H1 (cell line): ENCODE measurements around the gene IFRD1. TPM values are rescaled to one million over a fixed set of nuclear protein-coding genes. Genes with fewer than 3 reads are reported as not detected.

Experiments
- CTCF ChIA-PET: fragments of 300-600 bp; sonication (Branson Sonifier 250); formaldehyde crosslinking; loops from one replicate; lab custom pipeline; 2021; ENCODE audit not compliant: partially characterized antibody; lab: Charles Lee
- POLR2A ChIA-PET: fragments of 300-600 bp; sonication (Branson Sonifier 250); formaldehyde crosslinking; loops from one replicate; lab custom pipeline; 2021; ENCODE audit warnings: inconsistent platforms; ENCODE audit not compliant: partially characterized antibody; lab: Charles Lee
- DNase-seq, 2 experiments: peaks; one replicate each; pipeline versions ENCODE4 v3.0.0 to v3.0.0-alpha.2; 2010 to 2022; ENCODE audit warnings: low spot score in 2 of 2, low read depth in 1 of 2, mixed read lengths in 1 of 2
- FAIRE-seq: peaks from 2 replicates; lab custom pipeline; 2011; peaks lifted over from hg19 to GRCh38; lab: Jason Lieb, UNC
- H2AFZ ChIP-seq: 2 replicates; pipeline ENCODE4 v1.8.1; 2012; ENCODE audit warnings: low read length, inconsistent platforms
- H2AK5ac ChIP-seq: 2 replicates; pipeline ENCODE4 v1.6.1; 2013; ENCODE audit warnings: low read depth, low read length
- H2BK120ac ChIP-seq: replicated peaks from 2 replicates; pipeline ENCODE3; 2013; ENCODE audit warnings: low read depth, low read length, inconsistent platforms
- H2BK12ac ChIP-seq: 2 replicates; pipeline ENCODE4 v1.6.1; 2013; ENCODE audit warnings: low read depth, low read length
- H2BK15ac ChIP-seq: 2 replicates; pipeline ENCODE4 v1.6.1; 2013; ENCODE audit warnings: low read length
- H2BK20ac ChIP-seq: 2 replicates; pipeline ENCODE4 v1.6.1; 2013; ENCODE audit warnings: low read length
- H2BK5ac ChIP-seq: 2 replicates; pipeline ENCODE4 v1.6.1; 2013; ENCODE audit warnings: low read depth, low read length
- H3K14ac ChIP-seq: 2 replicates; pipeline ENCODE4 v1.6.1; 2013; ENCODE audit warnings: inconsistent platforms; ENCODE audit not compliant: insufficient read length
- H3K18ac ChIP-seq: 2 replicates; pipeline ENCODE4 v1.6.1; 2013; ENCODE audit warnings: low read length; ENCODE audit errors: extremely low read depth
- H3K23ac ChIP-seq: 2 replicates; pipeline ENCODE4 v1.6.1; 2013; ENCODE audit warnings: inconsistent platforms; ENCODE audit not compliant: insufficient read length
- H3K23me2 ChIP-seq: 2 replicates; pipeline ENCODE4 v1.6.1; 2013; ENCODE audit warnings: low read depth, low read length
- H3K27ac ChIP-seq: 2 replicates; pipeline ENCODE4 v1.6.1; 2011; ENCODE audit warnings: low read depth, low read length, inconsistent platforms
- H3K27me3 ChIP-seq, 4 experiments: replicated peaks in 1 of 4; 1 replicate in 1 of 4; 2 replicates in 3 of 4; pipeline versions ENCODE4 v1.6.1 to v1.8.1; 2011 to 2013; ENCODE audit warnings: low read length in 3 of 4, mild to moderate bottlenecking in 3 of 4, inconsistent platforms in 2 of 4, mixed read lengths in 2 of 4, moderate library complexity in 1 of 4; ENCODE audit not compliant: control insufficient read depth in 3 of 4, insufficient read depth in 3 of 4; ENCODE audit errors: extremely low read depth in 1 of 4
- H3K36me3 ChIP-seq, 4 experiments: 2 replicates each; pipeline versions ENCODE4 v1.6.1 to v1.8.1; 2011 to 2013; ENCODE audit warnings: mild to moderate bottlenecking in 4 of 4, low read length in 3 of 4, moderate library complexity in 2 of 4, control low read depth in 1 of 4, inconsistent platforms in 1 of 4; ENCODE audit not compliant: insufficient read depth in 4 of 4, control insufficient read depth in 2 of 4
- H3K4ac ChIP-seq: replicated peaks from 2 replicates; pipeline ENCODE3; 2013; ENCODE audit warnings: low read length, low read depth, mixed read lengths, inconsistent platforms; ENCODE audit not compliant: insufficient read length
- H3K4me1 ChIP-seq, 4 experiments: replicated peaks in 1 of 4; 1 replicate in 1 of 4; 2 replicates in 3 of 4; pipeline versions ENCODE4 v1.6.1 to v1.8.1; 2011 to 2013; ENCODE audit warnings: low read length in 3 of 4, inconsistent platforms in 2 of 4, mixed read lengths in 1 of 4; ENCODE audit not compliant: insufficient read depth in 4 of 4, control insufficient read depth in 3 of 4
- H3K4me2 ChIP-seq, 2 experiments: 2 replicates each; pipeline versions ENCODE4 v1.6.1 to v1.8.1; 2011 to 2013; ENCODE audit warnings: low read depth in 2 of 2, low read length in 2 of 2, control low read depth in 1 of 2, inconsistent platforms in 1 of 2, mild to moderate bottlenecking in 1 of 2; ENCODE audit not compliant: insufficient read depth in 1 of 2
- H3K4me3 ChIP-seq, 4 experiments: fragments of 200-600, 300-600 bp in 1 of 4; sonication (generic), shearing (Covaris generic), sonication (Bioruptor Twin) in 1 of 4; 2 replicates each; pipeline versions ENCODE4 v1.5.1 to v1.8.1; 2011 to 2016; ENCODE audit warnings: low read length in 4 of 4, low read depth in 3 of 4, control low read depth in 2 of 4, inconsistent platforms in 2 of 4, mild to moderate bottlenecking in 2 of 4, mixed read lengths in 1 of 4, moderate library complexity in 1 of 4; ENCODE audit not compliant: insufficient read depth in 2 of 4; ENCODE audit errors: extremely low read depth in 1 of 4
- H3K56ac ChIP-seq: replicated peaks from 2 replicates; pipeline ENCODE3; 2013; ENCODE audit warnings: low read depth, mild to moderate bottlenecking, mixed read lengths, low read length, inconsistent platforms; ENCODE audit not compliant: insufficient read length
- H3K79me1 ChIP-seq: 2 replicates; pipeline ENCODE4 v1.6.1; 2013; ENCODE audit warnings: low read depth, low read length, control low read depth
- H3K79me2 ChIP-seq, 2 experiments: 2 replicates each; pipeline versions ENCODE4 v1.6.1 to v1.8.1; 2012 to 2013; ENCODE audit warnings: low read length in 2 of 2, mild to moderate bottlenecking in 2 of 2, inconsistent platforms in 1 of 2; ENCODE audit not compliant: insufficient read depth in 2 of 2, control insufficient read depth in 1 of 2
- H3K9ac ChIP-seq, 4 experiments: replicated peaks in 1 of 4; 1 replicate in 1 of 4; 2 replicates in 3 of 4; pipeline versions ENCODE4 v1.6.1 to v1.8.1; 2011 to 2013; ENCODE audit warnings: low read depth in 3 of 4, low read length in 3 of 4, control low read depth in 2 of 4, mild to moderate bottlenecking in 2 of 4, moderate library complexity in 2 of 4, inconsistent platforms in 1 of 4; ENCODE audit errors: extremely low read depth in 1 of 4
- H3K9me3 ChIP-seq, 2 experiments: 2 replicates each; pipeline versions ENCODE4 v1.6.1 to v1.8.1; 2012 to 2013; ENCODE audit warnings: mild to moderate bottlenecking in 2 of 2, moderate library complexity in 2 of 2, control low read depth in 1 of 2, inconsistent platforms in 1 of 2, low read depth in 1 of 2, low read length in 1 of 2, mixed read lengths in 1 of 2; ENCODE audit not compliant: insufficient read depth in 2 of 2
- H4K20me1 ChIP-seq, 2 experiments: replicated peaks in 1 of 2; 2 replicates each; pipeline versions ENCODE3 to v1.8.1; 2011 to 2013; ENCODE audit warnings: inconsistent platforms in 2 of 2, low read length in 2 of 2, mild to moderate bottlenecking in 1 of 2; ENCODE audit not compliant: insufficient read depth in 2 of 2, control insufficient read depth in 1 of 2
- H4K5ac ChIP-seq: 2 replicates; pipeline ENCODE4 v1.6.1; 2013; ENCODE audit warnings: low read length, low read depth, mixed read lengths, inconsistent platforms; ENCODE audit not compliant: insufficient read length
- H4K8ac ChIP-seq: 2 replicates; pipeline ENCODE4 v1.8.0; 2013; ENCODE audit warnings: mild to moderate bottlenecking, moderate library complexity, low read length, inconsistent platforms; ENCODE audit not compliant: insufficient read depth; ENCODE audit errors: extremely low read depth
- H4K91ac ChIP-seq: replicated peaks from 2 replicates; pipeline ENCODE3; 2013; ENCODE audit warnings: low read length, mixed read lengths, inconsistent platforms; ENCODE audit not compliant: insufficient read length
- CHD1 ChIP-seq: IDR thresholded peaks from 2 replicates; pipeline ENCODE4 v1.6.1; 2012; ENCODE audit warnings: low read depth, low read length, improper control_type of control experiment
- CHD2 ChIP-seq: IDR thresholded peaks from 2 replicates; pipeline ENCODE4 v1.6.1; 2012; ENCODE audit warnings: low read length, improper control_type of control experiment
- JUND ChIP-seq: IDR thresholded peaks from 2 replicates; pipeline ENCODE4 v1.6.1; 2011; ENCODE audit warnings: mild to moderate bottlenecking, improper control_type of control experiment, low read length
- RBBP5 ChIP-seq: IDR thresholded peaks from 2 replicates; pipeline ENCODE4 v1.7.1; 2012; ENCODE audit warnings: low read depth, mild to moderate bottlenecking, inconsistent platforms, low read length, moderate library complexity, borderline replicate concordance
- SP4 ChIP-seq: IDR thresholded peaks from 2 replicates; pipeline ENCODE4 v1.6.1; 2012; ENCODE audit warnings: low read length, inconsistent platforms
- WGBS, 2 experiments: shearing (Covaris generic) in 1 of 2; methylation state at CpG; one replicate each; pipeline versions ENCODE4 v1.1.6 to v1.1.7; 2013 to 2015; ENCODE audit warnings: low lambda C conversion rate in 2 of 2, mixed read lengths in 2 of 2, inconsistent platforms in 1 of 2, low coverage in 1 of 2, missing lambda C conversion rate in 1 of 2; ENCODE audit not compliant: insufficient replicate concordance in 2 of 2, insufficient coverage in 1 of 2, insufficient read length in 1 of 2; ENCODE audit errors: extremely low coverage in 1 of 2, missing lambda C conversion rate in 1 of 2; 5-methylcytosine and 5-hydroxymethylcytosine counted together
- long read RNA-seq, 2 experiments: library from RNA in 1 of 2; library from capped mRNA in 1 of 2; stranded (forward); transcript quantifications; one replicate each; pipeline ENCODE4 v2.0.0, GENCODE V29; 2021; ENCODE audit warnings: inconsistent platforms in 1 of 2
- polyA minus RNA-seq, 3 experiments: library from RNA; depleted of rRNA, polyadenylated mRNA; stranded (reverse); fragments of >200 nt; gene quantifications; 1 replicate in 2 of 3; 2 replicates in 1 of 3; pipeline ENCODE4 v1.2.3, GENCODE V29; 2011
- polyA plus RNA-seq, 7 experiments: library from polyadenylated mRNA; depleted of rRNA in 3 of 7; stranded (reverse) in 5 of 7; unstranded in 2 of 7; fragments of >200 nt in 5 of 7; fragments of 200-250 nt in 2 of 7; gene quantifications; 1 replicate in 5 of 7; 2 replicates in 1 of 7; 4 replicates in 1 of 7; pipeline versions ENCODE4 v1.2.1 to v1.2.3, GENCODE V29; 2011 to 2013; ENCODE audit warnings: missing spikeins in 2 of 7, mixed read lengths in 2 of 7
- total RNA-seq: library from RNA; stranded (reverse); fragmentation: NEBNext Ultra II Directional; extraction: Animal tissue kit (Norgen Biotek cat#: 25700); gene quantifications from 2 replicates; pipeline ENCODE4 v1.2.1, GENCODE V29; 2021

IFRD1 gene, protein sequence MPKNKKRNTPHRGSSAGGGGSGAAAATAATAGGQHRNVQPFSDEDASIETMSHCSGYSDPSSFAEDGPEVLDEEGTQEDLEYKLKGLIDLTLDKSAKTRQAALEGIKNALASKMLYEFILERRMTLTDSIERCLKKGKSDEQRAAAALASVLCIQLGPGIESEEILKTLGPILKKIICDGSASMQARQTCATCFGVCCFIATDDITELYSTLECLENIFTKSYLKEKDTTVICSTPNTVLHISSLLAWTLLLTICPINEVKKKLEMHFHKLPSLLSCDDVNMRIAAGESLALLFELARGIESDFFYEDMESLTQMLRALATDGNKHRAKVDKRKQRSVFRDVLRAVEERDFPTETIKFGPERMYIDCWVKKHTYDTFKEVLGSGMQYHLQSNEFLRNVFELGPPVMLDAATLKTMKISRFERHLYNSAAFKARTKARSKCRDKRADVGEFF
- total RNA-seq = 50.4 and 50.5 TPM in 2 replicates
- polyA plus RNA-seq (2011; rRNA removed) = 17.1 and 23.0 TPM in 2 replicates
- polyA plus RNA-seq (2011; cell fraction: cytosol; rRNA removed) = 35.7 TPM
- polyA plus RNA-seq (2011; cell fraction: nucleus; rRNA removed) = 35.8 TPM
- polyA plus RNA-seq (2012, experiment 1 of 2) = 21.6 to 48.4 TPM (median 26.3 TPM) in 4 replicates
- polyA plus RNA-seq (2012, experiment 2 of 2) = 3.2 TPM
- 31.7 TPM for polyA plus RNA-seq (2013, experiment 1 of 2)
- polyA plus RNA-seq (2013, experiment 2 of 2) = 31.0 TPM
- polyA minus RNA-seq (2011; rRNA and poly(A)+ RNA removed) = 30.4 and 42.0 TPM in 2 replicates
- 19.4 TPM for polyA minus RNA-seq (2011; cell fraction: cytosol; rRNA and poly(A)+ RNA removed)
- polyA minus RNA-seq (2011; cell fraction: nucleus; rRNA and poly(A)+ RNA removed) = 72.0 TPM
- long read RNA-seq, experiment 1, transcript IFRD1-215 (4 exons, 1,721 nt) = minor isoform, 5 of 44 reads
- long read RNA-seq, experiment 1, transcript IFRD1-202 (12 exons, 2,290 nt) = major isoform, 12 of 44 reads
- long read RNA-seq, experiment 1, partial matches to known transcripts = 18 of 44 reads
- long read RNA-seq, experiment 1, other reads (novel, unspliced or antisense) = 9 of 44 reads
- long read RNA-seq, experiment 2, transcript IFRD1-202 (12 exons, 2,290 nt) = major isoform, 22 of 31 reads
- long read RNA-seq, experiment 2, partial matches to known transcripts = 2 of 31 reads
- long read RNA-seq, experiment 2, other reads (novel, unspliced or antisense) = 3 of 31 reads

DNA sequence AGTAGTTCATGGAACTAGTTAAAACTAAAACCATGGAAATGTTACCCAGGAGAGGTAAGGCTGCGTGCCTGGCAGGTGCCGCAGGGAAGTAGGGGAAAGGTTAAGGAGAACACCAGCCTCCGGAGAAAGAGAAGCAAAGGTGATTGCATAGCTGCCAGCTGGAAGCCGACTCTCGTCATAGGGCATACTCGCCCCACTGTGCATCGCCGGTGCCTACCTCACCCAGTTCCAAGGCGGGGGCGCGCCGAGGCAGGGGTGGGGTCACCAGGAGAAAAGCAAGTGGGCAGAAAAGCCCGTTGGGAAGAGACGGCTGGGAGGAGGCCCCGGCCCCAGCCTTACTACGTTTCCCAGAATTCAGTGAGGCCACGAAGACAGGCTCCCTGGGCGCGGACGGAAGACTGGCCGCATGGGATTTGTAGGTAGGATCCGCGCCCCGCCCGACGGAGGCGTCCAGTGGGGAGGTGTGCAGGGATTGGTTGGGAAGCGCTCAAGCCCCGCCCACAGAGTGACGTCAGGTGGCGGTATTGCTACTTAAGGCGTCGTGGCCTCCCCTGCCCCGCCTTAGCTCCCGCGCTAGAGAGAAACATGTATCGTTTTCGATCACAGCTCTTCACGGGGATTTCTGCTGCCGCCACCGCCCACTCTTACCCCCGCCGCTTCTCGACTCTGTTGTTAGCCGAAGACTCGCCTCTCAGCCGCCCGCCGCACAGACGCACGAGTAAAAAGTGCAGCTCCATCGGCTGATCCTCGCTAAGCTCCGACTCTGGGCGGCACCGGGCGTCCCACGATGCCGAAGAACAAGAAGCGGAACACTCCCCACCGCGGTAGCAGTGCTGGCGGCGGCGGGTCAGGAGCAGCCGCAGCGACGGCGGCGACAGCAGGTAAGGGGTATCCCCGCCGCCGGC is at the start of gene IFRD1:
IFRD1 (plus strand) TSS at position 559 of the 905 bp plus-strand sequence; CDS start at position 788, 229 bp downstream.
- Histone ChIP-seq H3K79me2 (peaks cover 8 to 44% of the 10 kb centered on the region in 2 experiments; a peak in 3 of 4 replicates), H4K8ac (peak within 1 kb of the TSS; percentile 96), H2BK120ac (no peak within 1 kb of the TSS), H3K4ac (peak within 1 kb of the TSS; percentile 19), H3K56ac (peak within 1 kb of the TSS; percentile 85), H3K79me1 (no peaks in the 10 kb centered on the region), H4K5ac (peak within 1 kb of the TSS; percentile 95), H3K27me3 (no peaks in the 10 kb centered on the region), H2BK20ac (no peak within 1 kb of the TSS), H2AFZ (peak within 1 kb of the TSS; percentile 93; the same call in 1 of the 2 replicates), H3K18ac (peak within 1 kb of the TSS; percentile 65; the same call in 1 of the 2 replicates), H2BK12ac (no peak within 1 kb of the TSS; the same call in 1 of the 2 replicates), H3K27ac (peak within 1 kb of the TSS; percentile 94), H3K4me3 (peak within 1 kb of the TSS; percentile 76 to 98 (median 87)), H3K23ac (no peak within 1 kb of the TSS), H4K20me1 (peaks cover 3 to 5% of the 10 kb centered on the region in 2 experiments), H2AK5ac (peak within 1 kb of the TSS; percentile 75; the same call in 1 of the 2 replicates), H3K9ac (peak within 1 kb of the TSS; percentile 83 to 94 (median 88)), H3K4me1 (peaks cover 0 to 8% (median under 1%) of the 10 kb centered on the region in 4 experiments; a peak in 2 of 7 replicates), H3K9me3 (no peaks in the 10 kb centered on the region), H3K23me2 (peaks cover 5% of the 10 kb centered on the region; the same call in 1 of the 2 replicates), H2BK15ac (no peak within 1 kb of the TSS; the same call in 1 of the 2 replicates), H3K36me3 (no peaks in the 10 kb centered on the region; a peak in 1 of 8 replicates), H3K14ac (no peak within 1 kb of the TSS), H3K4me2 (peak within 1 kb of the TSS; percentile 67 to 92), H4K91ac (peak within 1 kb of the TSS; percentile 77), H2BK5ac (peak within 1 kb of the TSS; percentile 95)
- ChIA-PET CTCF (interaction anchor here (0.6 to 1.8 kb wide), 3 partner anchors 7 to 74 kb away, joined by 3 to 4 read pairs (median 4); no protein-coding TSS in a partner anchor), POLR2A (interaction anchor here (0.7 to 4.9 kb wide), 58 partner anchors 8 to 1038 kb away, joined by 3 to 75 read pairs (median 6); partner anchors contain the start of genes DOCK4, LSMEM1 and ZNF277)
- DNase-seq = peak; percentile 99
- FAIRE-seq = peak; percentile 86
- 2% methylated on average over 72 of the region's 73 CpGs; no CpG with 5 or more reads in 1 of the 2 experiments for WGBS, 2 experiments
- TF ChIP-seq JUND (no peak; the same call in 1 of the 2 replicates), CHD2 (no peak), CHD1 (no peak), SP4 (peak; percentile 75; the same call in 1 of the 2 replicates), RBBP5 (0 out of 2 replicates have a peak, but pooled peaks have one; percentile 14)
